HepG2 (cell line): ENCODE results near the gene NAT9. TPM values are rescaled to one million over a fixed set of nuclear protein-coding genes. Genes with fewer than 3 reads are reported as not detected.

Experiments used
- ARID4A ChIP-seq: sonication (generic); formaldehyde crosslinking; IDR thresholded peaks from 2 replicates; pipeline ENCODE4 v1.5.0; 2020; ENCODE audit warnings: mild to moderate bottlenecking, missing genetic modification reagents, borderline replicate concordance
- IRF2 ChIP-seq: IDR thresholded peaks from 2 replicates; pipeline ENCODE4 v1.6.1; 2018; ENCODE audit warnings: missing genetic modification reagents, missing compliant biosample characterization
- MNT ChIP-seq: fragments of 450-650 bp; IDR thresholded peaks from 2 replicates; pipeline ENCODE4 v1.6.1; 2016
- NFATC3 ChIP-seq: sonication (generic); formaldehyde crosslinking; IDR thresholded peaks from 2 replicates; pipeline ENCODE4 v1.5.1; 2020; ENCODE audit warnings: mild to moderate bottlenecking, missing genetic modification reagents
- TGIF2 ChIP-seq: IDR thresholded peaks from 2 replicates; pipeline ENCODE4 v1.6.1; 2016; ENCODE audit warnings: control low read depth, missing compliant biosample characterization
- ZC3H13 ChIP-seq: sonication (generic); formaldehyde crosslinking; IDR thresholded peaks from 2 replicates; pipeline ENCODE4 v1.8.1; 2023; ENCODE audit warnings: mild to moderate bottlenecking, missing genetic modification reagents, moderate library complexity
- ZMAT5 ChIP-seq: sonication (generic); formaldehyde crosslinking; IDR thresholded peaks from 2 replicates; pipeline ENCODE4 v1.5.0; 2020; ENCODE audit warnings: mild to moderate bottlenecking, low read depth, missing genetic modification reagents, borderline replicate concordance
- ZNF138 ChIP-seq: sonication (generic); formaldehyde crosslinking; IDR thresholded peaks from 2 replicates; pipeline ENCODE4 v1.5.0; 2020; ENCODE audit warnings: mild to moderate bottlenecking, low read depth, missing genetic modification reagents
- ZNF160 ChIP-seq: sonication (generic); formaldehyde crosslinking; IDR thresholded peaks from 2 replicates; pipeline ENCODE4 v1.8.0; 2022; ENCODE audit warnings: mild to moderate bottlenecking, inconsistent platforms, missing genetic modification reagents
- ZNF296 ChIP-seq: sonication (generic); formaldehyde crosslinking; conservative IDR thresholded peaks from 2 replicates; pipeline ENCODE4 v1.5.0; 2020; ENCODE audit warnings: mild to moderate bottlenecking, missing genetic modification reagents
- ZNF510 ChIP-seq: sonication (generic); formaldehyde crosslinking; IDR thresholded peaks from 2 replicates; pipeline ENCODE4 v1.4.0; 2020; ENCODE audit warnings: low read depth, mild to moderate bottlenecking, missing genetic modification reagents
- ZNF572 ChIP-seq: sonication (generic); formaldehyde crosslinking; IDR thresholded peaks from 2 replicates; pipeline ENCODE4 v1.5.1; 2020; ENCODE audit warnings: mild to moderate bottlenecking, missing genetic modification reagents
- ZNF577 ChIP-seq: sonication (generic); formaldehyde crosslinking; IDR thresholded peaks from 2 replicates; pipeline ENCODE4 v1.4.0; 2020; ENCODE audit warnings: mild to moderate bottlenecking, low read depth, missing genetic modification reagents, borderline replicate concordance
- ZNF597 ChIP-seq: sonication (generic); formaldehyde crosslinking; IDR thresholded peaks from 2 replicates; pipeline ENCODE4 v1.5.0; 2020; ENCODE audit warnings: missing genetic modification reagents
- ZNF720 ChIP-seq: sonication (generic); formaldehyde crosslinking; IDR thresholded peaks from 2 replicates; pipeline ENCODE4 v1.4.0; 2020; ENCODE audit warnings: missing genetic modification reagents
- ZNF746 ChIP-seq: sonication (generic); formaldehyde crosslinking; IDR thresholded peaks from 2 replicates; pipeline ENCODE4 v1.8.0; 2022; ENCODE audit warnings: mild to moderate bottlenecking, missing genetic modification reagents
- ZNF747 ChIP-seq: sonication (generic); formaldehyde crosslinking; IDR thresholded peaks from 2 replicates; pipeline ENCODE4 v1.8.1; 2023; ENCODE audit warnings: missing genetic modification reagents, mild to moderate bottlenecking, borderline replicate concordance
- ZNF761 ChIP-seq: sonication (generic); formaldehyde crosslinking; conservative IDR thresholded peaks from 2 replicates; pipeline ENCODE4 v1.4.0; 2020; ENCODE audit warnings: mild to moderate bottlenecking, missing genetic modification reagents
- ZNF777 ChIP-seq: sonication (generic); formaldehyde crosslinking; IDR thresholded peaks from 2 replicates; pipeline ENCODE4 v1.4.0; 2020; ENCODE audit warnings: missing genetic modification reagents
- ZNF781 ChIP-seq: sonication (generic); formaldehyde crosslinking; IDR thresholded peaks from 2 replicates; pipeline ENCODE4 v1.5.1; 2020; ENCODE audit warnings: borderline replicate concordance, mild to moderate bottlenecking, missing genetic modification reagents; ENCODE audit errors: not compliant biosample characterization
- ZNF816 ChIP-seq: sonication (generic); formaldehyde crosslinking; IDR thresholded peaks from 2 replicates; pipeline ENCODE4 v1.8.0; 2022; ENCODE audit warnings: missing genetic modification reagents, mild to moderate bottlenecking, borderline replicate concordance
- ZNF839 ChIP-seq: sonication (generic); formaldehyde crosslinking; IDR thresholded peaks from 2 replicates; pipeline ENCODE4 v1.4.0; 2020; ENCODE audit warnings: missing genetic modification reagents, mild to moderate bottlenecking, borderline replicate concordance
- polyA plus RNA-seq, 8 experiments: library from polyadenylated mRNA; depleted of rRNA in 3 of 8; stranded (reverse) in 7 of 8; unstranded in 1 of 8; fragments of >200 nt; fragmentation: Illumina TruSeq in 4 of 8; extraction: Trizol in 4 of 8; gene quantifications; 2 replicates each; pipeline versions ENCODE4 v1.2.1 to v1.2.3, GENCODE V29; 2011 to 2016; ENCODE audit warnings: low read depth in 4 of 8, missing spikeins in 1 of 8, mixed read lengths in 1 of 8; ENCODE audit not compliant: insufficient read depth in 1 of 8
- total RNA-seq, 5 experiments: library from RNA; depleted of rRNA; stranded (reverse); fragments of >200 nt; fragmentation: Illumina TruSeq; extraction: Trizol; gene quantifications; 2 replicates each; pipeline ENCODE4 v1.2.3, GENCODE V29; 2016; ENCODE audit warnings: low read depth in 1 of 5

Gene NAT9
- total and polyA plus RNA-seq, 2 of the 13 experiments (the other 11 are each of a cell fraction or from before 2014, with no cell fraction given) = 39.7 to 44.2 TPM

- TF ChIP-seq ZNF597 (CRISPR knock-in tag) (no peak), ZMAT5 (CRISPR knock-in tag) (no peak), ZNF781 (no peak), ZNF720 (CRISPR knock-in tag) (no peak), ZNF572 (CRISPR knock-in tag) (no peak), ARID4A (peak; percentile 55; the same call in 1 of the 2 replicates), ZNF816 (CRISPR knock-in tag) (no peak), ZNF761 (CRISPR knock-in tag) (no peak), ZNF839 (CRISPR knock-in tag) (no peak), ZNF777 (0 out of 2 replicates have a peak, but pooled peaks have one; percentile 1), TGIF2 (CRISPR knock-in tag) (no peak), MNT (no peak), ZNF296 (CRISPR knock-in tag) (no peak), ZNF160 (CRISPR knock-in tag) (0 out of 2 replicates have a peak, but pooled peaks have one; percentile 28), ZNF747 (CRISPR knock-in tag) (0 out of 2 replicates have a peak, but pooled peaks have one; percentile 10), ZC3H13 (no peak), ZNF577 (no peak), ZNF138 (no peak), ZNF746 (CRISPR knock-in tag) (peak; percentile 96), NFATC3 (CRISPR knock-in tag) (no peak), ZNF510 (CRISPR knock-in tag) (no peak), IRF2 (no peak; the same call in 1 of the 2 replicates)
These were observed 37.8 kb downstream of the NAT9 start (continued) for GRCh38 chr17:74738051-74738996.
